ENCODE measurements around the gene EXOC6B.

The EXOC6B gene

GRCh38 chr2:72141881-72142451 is 683.9 kb downstream of the EXOC6B start:
- DNase-seq = peak; percentile 29

GRCh38 chr2:72141032-72141645 is 684.7 kb downstream of the EXOC6B start:
- peak; percentile 43 for DNase-seq

- peak; percentile 22 for DNase-seq
Observed at GRCh38 chr2:72140621-72140960, 685.2 kb downstream of the EXOC6B start.

GRCh38 chr2:72139874-72140620 is 685.8 kb downstream of the EXOC6B start:
- peak; percentile 24 for DNase-seq

- DNase-seq = no peak
Observed at GRCh38 chr2:72139471-72139873, 686.4 kb downstream of the EXOC6B start.

- DNase-seq = peak; percentile 78
Observed at GRCh38 chr2:72138921-72139381, 686.9 kb downstream of the EXOC6B start.

GRCh38 chr2:72138011-72138881 is 687.6 kb downstream of the EXOC6B start:
- DNase-seq = peak; percentile 23

GRCh38 chr2:72137498-72138010 is 688.3 kb downstream of the EXOC6B start:
- DNase-seq = peak; percentile 62

GRCh38 chr2:72136933-72137497 is 688.8 kb downstream of the EXOC6B start:
- DNase-seq = peak; percentile 21

GRCh38 chr2:72136331-72136730 is 689.5 kb downstream of the EXOC6B start:
- DNase-seq = peak; percentile 68

GRCh38 chr2:72135921-72136320 is 689.9 kb downstream of the EXOC6B start:
- no peak for DNase-seq

GRCh38 chr2:72134997-72135800 is 690.6 kb downstream of the EXOC6B start:
- peak; percentile 16 for DNase-seq

GRCh38 chr2:72134408-72134996 is 691.3 kb downstream of the EXOC6B start:
- no peak for DNase-seq

- DNase-seq = no peak
Observed at GRCh38 chr2:72133721-72134407, 692.0 kb downstream of the EXOC6B start.

GRCh38 chr2:72132981-72133720 is 692.7 kb downstream of the EXOC6B start:
- DNase-seq = no peak

GRCh38 chr2:72131916-72132841 is 693.7 kb downstream of the EXOC6B start:
- no peak for DNase-seq

GRCh38 chr2:72131371-72131891 is 694.4 kb downstream of the EXOC6B start:
- DNase-seq = no peak

GRCh38 chr2:72130659-72131360 is 695.0 kb downstream of the EXOC6B start:
- peak; percentile 28 for DNase-seq
